Central memory CD8-positive, alpha-beta T cell (primary cell): ENCODE measurements around the gene DAP3.
"Not testable (repeated sequence)": the region's sequence is repeated elsewhere in the genome, so short reads cannot be mapped to it uniquely, and the experiment has no call there.

Source experiments
- ATAC-seq: fragments of 150-1000 bp; cut with Tn5 transposase; replicated peaks from 2 replicates; pipeline ENCODE4 v1.10.0; 2022; ENCODE audit warnings: mild to moderate bottlenecking, moderate FRiP score, moderate number of reproducible peaks; ENCODE audit not compliant: poor library complexity, severe bottlenecking; ENCODE audit errors: extremely low read depth
- DNase-seq, 2 donors: peaks; one replicate each; pipeline ENCODE4 v3.0.0; 2021; ENCODE audit warnings: low spot score in 2 of 2
- H3K27ac Mint-ChIP-seq: one replicate; pipeline ENCODE4 v1.8.0; 2022; ENCODE audit warnings: low read depth, mild to moderate bottlenecking, moderate library complexity, mixed read lengths
- H3K27me3 Mint-ChIP-seq: one replicate; pipeline ENCODE4 v1.8.0; 2022; ENCODE audit warnings: mixed read lengths
- H3K36me3 Mint-ChIP-seq: one replicate; pipeline ENCODE4 v1.8.0; 2022; ENCODE audit warnings: mild to moderate bottlenecking, moderate library complexity, mixed read lengths; ENCODE audit not compliant: insufficient read depth
- H3K4me1 Mint-ChIP-seq: one replicate; pipeline ENCODE4 v1.8.0; 2022; ENCODE audit warnings: mixed read lengths
- H3K4me3 Mint-ChIP-seq: one replicate; pipeline ENCODE4 v1.8.0; 2022; ENCODE audit warnings: mild to moderate bottlenecking, moderate library complexity, mixed read lengths
- H3K9me3 Mint-ChIP-seq: one replicate; pipeline ENCODE4 v1.8.0; 2022; ENCODE audit warnings: mixed read lengths

DAP3 gene

GRCh38 chr1:155712636-155713035, 23.7 kb downstream of the DAP3 start:
- not testable (repeated sequence) for DNase-seq, H3K27ac Mint-ChIP-seq, H3K27me3 Mint-ChIP-seq, H3K4me3 Mint-ChIP-seq, H3K9me3 Mint-ChIP-seq, ATAC-seq, H3K4me1 Mint-ChIP-seq
- H3K36me3 Mint-ChIP-seq, result peaks cover 20% of the 10 kb centered on the region

GRCh38 chr1:155713075-155713474, 24.2 kb downstream of the DAP3 start:
- ATAC-seq (no peak), DNase-seq (no peak)
- Mint-ChIP-seq H3K36me3 (peaks cover 24% of the 10 kb centered on the region), H3K4me1 (peaks cover 2% of the 10 kb centered on the region), H3K9me3 (no peaks in the 10 kb centered on the region), H3K27me3 (no peaks in the 10 kb centered on the region), H3K4me3 (no peak overlapping the region), H3K27ac (no peak overlapping the region)

DNA sequence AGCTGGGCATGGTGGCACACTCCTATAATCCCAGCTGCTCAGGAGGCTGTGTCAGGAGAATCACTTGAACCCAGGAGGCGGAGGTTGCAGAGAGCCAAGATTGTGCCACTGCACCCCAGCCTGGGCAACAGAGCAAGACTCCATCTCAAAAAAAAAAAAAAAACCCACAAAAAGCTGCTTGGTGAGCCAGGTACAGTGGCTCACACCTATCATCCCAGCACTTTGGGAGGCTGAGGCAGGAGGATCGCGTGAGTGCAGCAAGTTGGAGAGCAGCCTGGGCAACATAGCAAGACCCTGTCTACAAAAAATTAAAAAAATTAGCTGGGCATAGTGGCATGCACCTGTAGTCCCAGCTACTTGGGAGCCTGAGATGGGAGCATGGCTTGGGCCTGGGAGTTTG, 26.2 kb downstream of the DAP3 start:
- DNase-seq, ATAC-seq, H3K27me3 Mint-ChIP-seq, H3K4me3 Mint-ChIP-seq, H3K27ac Mint-ChIP-seq, H3K4me1 Mint-ChIP-seq, H3K9me3 Mint-ChIP-seq: not testable (repeated sequence)
- H3K36me3 Mint-ChIP-seq, result peaks cover 27% of the 10 kb centered on the region

DNA sequence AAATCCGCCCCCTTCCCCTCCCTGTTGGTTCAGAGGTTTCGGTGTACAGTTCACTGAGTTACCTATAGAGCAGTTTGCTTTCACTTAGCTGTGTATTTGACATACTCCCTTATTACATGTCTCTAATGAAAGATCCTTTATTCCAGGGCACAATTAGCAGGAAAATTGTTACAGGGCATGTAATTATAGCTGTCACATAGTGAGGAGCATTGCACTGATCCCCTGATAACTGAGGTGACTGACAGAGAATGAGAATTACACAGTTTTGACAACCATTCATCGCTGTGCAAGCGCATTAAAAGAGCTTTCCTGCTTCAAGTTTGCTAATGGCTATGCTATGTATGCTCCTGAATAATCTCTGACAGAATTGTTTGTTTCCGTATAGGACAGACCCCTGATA, 26.9 kb downstream of the DAP3 start:
- Mint-ChIP-seq H3K4me3 (no peak overlapping the region), H3K9me3 (no peaks in the 10 kb centered on the region), H3K4me1 (no peaks in the 10 kb centered on the region), H3K27ac (no peak overlapping the region), H3K36me3 (peaks cover 30% of the 10 kb centered on the region), H3K27me3 (no peaks in the 10 kb centered on the region)
- no peak for ATAC-seq
- DNase-seq, result no peak

DNA sequence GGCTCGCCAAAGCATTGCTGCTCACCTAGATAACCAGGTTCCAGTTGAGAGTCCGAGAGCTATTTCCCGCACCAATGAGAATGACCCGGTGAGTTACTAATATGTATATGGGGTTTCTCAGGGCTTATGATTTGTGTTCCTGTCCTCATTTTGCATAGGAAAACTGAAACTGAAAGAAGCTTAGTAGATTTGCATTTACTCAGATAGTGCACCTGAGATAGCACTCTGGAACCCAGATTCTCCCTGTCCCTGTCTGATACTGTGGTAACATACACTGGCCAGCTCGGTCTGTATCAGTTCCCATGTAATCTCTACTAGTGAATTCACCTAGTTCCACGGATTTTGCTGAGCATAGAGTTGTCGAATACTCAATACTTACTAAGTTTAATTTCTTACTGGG, 28.1 kb downstream of the DAP3 start:
- Mint-ChIP-seq H3K4me3 (no peak overlapping the region), H3K4me1 (no peaks in the 10 kb centered on the region), H3K27me3 (no peaks in the 10 kb centered on the region), H3K9me3 (no peaks in the 10 kb centered on the region), H3K27ac (no peak overlapping the region), H3K36me3 (peaks cover 31% of the 10 kb centered on the region)
- ATAC-seq, result no peak
- no peak for DNase-seq

GRCh38 chr1:155718524-155719115, 29.7 kb downstream of the DAP3 start:
- H3K36me3 Mint-ChIP-seq, result peaks cover 27% of the 10 kb centered on the region
- not testable (repeated sequence) for H3K27ac Mint-ChIP-seq, DNase-seq, H3K4me3 Mint-ChIP-seq, H3K27me3 Mint-ChIP-seq, ATAC-seq, H3K9me3 Mint-ChIP-seq, H3K4me1 Mint-ChIP-seq

DNA sequence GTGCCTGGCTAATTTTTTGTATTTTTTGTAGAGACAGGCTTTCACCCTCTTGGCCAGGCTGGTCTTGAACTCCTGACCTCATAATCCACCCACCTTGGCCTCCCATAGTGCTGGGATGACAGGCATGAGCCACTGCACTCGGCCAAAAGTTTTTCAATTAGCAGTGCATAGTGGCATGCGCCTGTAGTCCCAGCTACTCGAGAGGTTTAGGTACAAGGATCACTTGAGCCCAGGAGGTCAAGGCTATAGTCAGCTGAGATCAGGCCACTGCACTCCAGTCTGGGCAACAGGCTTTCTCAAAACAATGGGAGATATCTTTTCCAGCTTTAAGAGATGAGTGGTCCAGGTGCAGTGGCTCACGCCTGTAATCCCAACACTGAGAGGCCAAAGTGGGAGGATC, 30.8 kb downstream of the DAP3 start:
- no peaks in the 10 kb centered on the region for H3K27me3 Mint-ChIP-seq
- H3K9me3 Mint-ChIP-seq, result no peaks in the 10 kb centered on the region

DNA sequence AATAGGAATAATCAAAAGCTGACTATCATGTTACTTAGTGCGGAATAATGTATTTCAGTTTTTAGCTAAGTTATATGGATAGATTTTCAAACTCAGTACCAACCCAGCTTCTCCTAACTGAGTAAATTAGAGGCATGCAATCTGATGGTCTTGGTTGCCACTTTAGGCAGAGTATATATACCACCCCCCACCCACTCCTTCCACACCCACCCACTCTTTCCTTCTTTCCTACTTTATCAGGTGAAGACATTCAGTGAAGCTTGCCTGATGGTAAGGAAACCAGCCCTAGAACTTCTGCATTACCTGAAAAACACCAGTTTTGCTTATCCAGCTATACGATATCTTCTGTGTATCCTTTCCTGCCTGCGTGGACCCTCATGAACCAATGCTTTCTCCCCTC, 36.3 kb downstream of the DAP3 start:
- H3K27me3 Mint-ChIP-seq, result no peaks in the 10 kb centered on the region
- peaks cover 25% of the 10 kb centered on the region for H3K36me3 Mint-ChIP-seq
- no peaks in the 10 kb centered on the region for H3K4me1 Mint-ChIP-seq
- H3K27ac Mint-ChIP-seq, result peak overlapping the region; percentile 38
- no peaks in the 10 kb centered on the region for H3K9me3 Mint-ChIP-seq
- DNase-seq (no peak), ATAC-seq (no peak)
- H3K4me3 Mint-ChIP-seq, result no peak overlapping the region

More for the DNA sequence above, 30.8 kb downstream of the DAP3 start:
- Mint-ChIP-seq H3K4me1 (no peaks in the 10 kb centered on the region), H3K4me3 (no peak overlapping the region), H3K36me3 (peaks cover 29% of the 10 kb centered on the region), H3K27ac (no peak overlapping the region)
- no peak for DNase-seq
- no peak for ATAC-seq

DNA sequence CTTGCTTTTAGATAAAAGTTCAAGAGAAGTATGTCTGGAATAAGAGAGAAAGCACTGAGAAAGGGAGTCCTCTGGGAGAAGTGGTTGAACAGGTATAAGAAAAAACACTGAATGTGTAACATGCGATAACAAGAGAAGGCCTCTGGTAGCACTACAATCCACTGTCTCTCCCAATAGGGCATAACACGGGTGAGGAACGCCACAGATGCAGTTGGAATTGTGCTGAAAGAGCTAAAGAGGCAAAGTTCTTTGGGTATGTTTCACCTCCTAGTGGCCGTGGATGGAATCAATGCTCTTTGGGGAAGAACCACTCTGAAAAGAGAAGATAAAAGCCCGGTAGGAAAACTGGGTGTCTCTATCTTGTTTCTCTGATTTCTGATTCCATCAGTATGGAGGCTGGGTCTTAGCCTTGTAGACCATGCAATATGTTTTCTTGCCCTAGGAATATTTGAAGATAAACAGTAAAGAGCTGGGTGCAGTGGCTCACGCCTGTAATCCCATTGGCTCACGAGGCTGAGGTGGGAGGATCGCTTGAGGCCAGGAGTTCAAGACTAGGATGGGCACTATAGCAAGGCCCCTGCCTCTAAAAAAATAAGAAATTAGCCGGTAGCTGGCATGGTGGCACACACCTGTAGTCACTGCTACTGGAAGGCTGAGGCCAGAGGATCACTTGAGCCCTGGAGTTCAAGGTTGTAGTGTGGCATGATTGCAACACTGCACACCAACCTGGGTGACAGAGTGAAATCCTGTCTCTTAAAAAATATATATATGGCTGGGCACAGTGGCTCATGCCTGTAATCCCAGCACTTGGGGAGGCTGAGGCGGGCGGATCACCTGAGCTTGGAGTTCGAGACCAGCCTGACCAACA, 40.4 kb downstream of the DAP3 start:
- H3K27me3 Mint-ChIP-seq, result no peaks in the 10 kb centered on the region
- H3K27ac Mint-ChIP-seq, result no peak overlapping the region
- no peak overlapping the region for H3K4me3 Mint-ChIP-seq
- H3K36me3 Mint-ChIP-seq, result peaks cover 38% of the 10 kb centered on the region
- no peaks in the 10 kb centered on the region for H3K4me1 Mint-ChIP-seq
- ATAC-seq, result no peak
- no peaks in the 10 kb centered on the region for H3K9me3 Mint-ChIP-seq
- DNase-seq, result no peak

- H3K4me3 Mint-ChIP-seq, result no peak overlapping the region
These were observed 52.1 kb downstream of the DAP3 start for GRCh38 chr1:155740995-155741394.

DNA sequence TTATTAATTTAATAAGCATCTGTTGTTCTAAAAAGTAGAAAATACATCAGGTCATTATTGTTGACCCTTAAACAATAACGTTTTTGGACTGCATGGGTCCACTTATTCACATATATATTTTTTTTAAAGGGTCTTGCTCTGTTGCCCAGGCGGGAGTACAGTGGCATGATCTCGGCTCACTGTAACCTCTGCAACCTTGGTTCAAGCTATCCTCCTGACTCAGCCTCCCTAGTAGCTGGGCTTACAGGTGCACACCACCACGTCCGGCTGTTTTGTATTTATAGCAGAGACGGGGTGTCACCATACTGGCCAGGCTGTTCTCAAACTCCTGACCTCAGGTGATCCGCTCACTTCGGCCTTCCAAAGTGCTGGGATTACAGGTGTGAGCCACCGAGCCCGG, 53.0 kb downstream of the DAP3 start:
- Mint-ChIP-seq H3K4me3 (no peak overlapping the region), H3K36me3 (peaks cover 20% of the 10 kb centered on the region), H3K27me3 (no peaks in the 10 kb centered on the region), H3K9me3 (no peaks in the 10 kb centered on the region), H3K27ac (no peak overlapping the region), H3K4me1 (peaks cover 5% of the 10 kb centered on the region)
- DNase-seq (no peak), ATAC-seq (no peak)

More at GRCh38 chr1:155740995-155741394, 52.1 kb downstream of the DAP3 start:
- no peaks in the 10 kb centered on the region for H3K9me3 Mint-ChIP-seq
- peaks cover 5% of the 10 kb centered on the region for H3K4me1 Mint-ChIP-seq
- ATAC-seq (no peak), DNase-seq (no peak)
- no peaks in the 10 kb centered on the region for H3K27me3 Mint-ChIP-seq
- H3K36me3 Mint-ChIP-seq, result peaks cover 27% of the 10 kb centered on the region
- no peak overlapping the region for H3K27ac Mint-ChIP-seq

GRCh38 chr1:155744711-155745283, 55.9 kb downstream of the DAP3 start:
- no peaks in the 10 kb centered on the region for H3K9me3 Mint-ChIP-seq
- ATAC-seq (no peak), DNase-seq (no peak)
- H3K4me1 Mint-ChIP-seq, result peaks cover 5% of the 10 kb centered on the region
- H3K27me3 Mint-ChIP-seq, result no peaks in the 10 kb centered on the region
- peak overlapping the region; percentile 84 for H3K27ac Mint-ChIP-seq
- H3K4me3 Mint-ChIP-seq, result peak overlapping the region; percentile 91
- peaks cover 13% of the 10 kb centered on the region for H3K36me3 Mint-ChIP-seq
